ENCODE measurements around the gene CIBAR2.

Gene CIBAR2

DNA sequence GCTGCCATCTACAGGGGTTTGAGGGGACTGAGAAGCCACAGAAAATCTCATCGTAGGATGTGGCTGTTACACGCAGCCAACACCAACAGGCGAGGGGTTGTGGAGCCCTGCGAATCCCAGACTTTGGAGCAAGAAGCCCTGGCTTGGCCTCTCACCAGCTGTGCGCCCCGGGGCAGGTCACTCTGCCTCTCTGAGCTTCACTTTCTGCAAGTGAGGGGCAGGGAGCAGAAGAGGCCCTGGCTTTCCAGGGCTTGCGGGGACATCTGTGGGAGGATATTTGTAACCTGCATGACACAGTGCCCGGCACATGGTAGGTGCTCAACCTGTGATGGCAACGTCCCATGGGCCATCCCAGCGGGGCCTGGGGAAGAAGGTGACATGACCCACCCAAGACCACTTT is 32.9 kb upstream of the CIBAR2 start:
- H3K27ac ChIP-seq: no peak overlapping the region
- TF ChIP-seq CTCF (IDR thresholded peaks at IDR 0.05) (no peak), ZFX (IDR thresholded peaks at IDR 0.05; ENCODE audit: borderline replicate concordance) (no peak)

DNA sequence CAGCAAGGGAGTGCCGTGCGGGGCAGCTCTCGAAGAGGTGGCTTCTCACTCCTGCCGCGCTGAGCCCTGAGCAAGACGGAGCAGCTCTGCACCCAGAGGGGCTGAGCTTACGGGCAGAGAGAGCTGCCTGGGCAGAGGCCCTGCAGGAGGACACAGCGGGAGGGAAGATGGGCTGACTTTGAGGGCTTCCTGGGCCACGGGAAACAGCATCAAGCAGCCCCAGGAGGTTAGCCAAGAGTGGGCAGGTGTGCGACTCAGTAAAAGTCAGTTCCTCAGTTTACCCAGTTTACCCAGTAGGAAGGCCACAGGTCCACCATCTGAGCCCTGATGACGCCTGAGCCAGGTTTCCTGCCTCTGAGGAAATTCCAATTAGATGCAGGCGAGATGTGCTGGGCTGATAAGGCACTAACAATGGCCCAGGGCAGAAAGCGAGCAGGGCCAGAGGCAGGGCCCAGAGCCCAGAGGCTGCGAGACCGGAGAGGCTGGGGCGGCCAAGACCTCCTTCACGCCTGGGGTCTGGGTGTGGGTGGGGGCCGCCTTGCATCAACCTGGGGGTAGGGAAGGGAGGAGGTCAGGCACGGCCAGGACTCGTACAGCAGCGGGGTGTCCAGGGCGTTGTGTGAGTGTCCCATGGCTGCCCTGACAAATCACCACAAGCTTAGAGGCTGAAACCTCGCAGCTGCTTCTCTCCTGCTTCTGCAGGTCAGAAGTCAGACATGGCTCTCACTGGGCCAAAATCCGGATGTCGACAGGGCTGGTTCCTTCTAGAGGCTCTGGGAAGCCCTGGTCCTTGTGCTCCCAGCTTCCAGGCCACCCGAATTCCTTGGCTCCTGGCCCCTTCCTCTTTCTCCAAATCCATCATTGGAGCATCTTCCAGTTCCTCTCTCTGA is 32.0 kb upstream of the CIBAR2 start:
- H3K27ac ChIP-seq: no peak overlapping the region
- no peak for TF ChIP-seq CTCF (IDR thresholded peaks at IDR 0.05)
- TF ChIP-seq ZFX (IDR thresholded peaks at IDR 0.05; ENCODE audit: borderline replicate concordance): no peak

DNA sequence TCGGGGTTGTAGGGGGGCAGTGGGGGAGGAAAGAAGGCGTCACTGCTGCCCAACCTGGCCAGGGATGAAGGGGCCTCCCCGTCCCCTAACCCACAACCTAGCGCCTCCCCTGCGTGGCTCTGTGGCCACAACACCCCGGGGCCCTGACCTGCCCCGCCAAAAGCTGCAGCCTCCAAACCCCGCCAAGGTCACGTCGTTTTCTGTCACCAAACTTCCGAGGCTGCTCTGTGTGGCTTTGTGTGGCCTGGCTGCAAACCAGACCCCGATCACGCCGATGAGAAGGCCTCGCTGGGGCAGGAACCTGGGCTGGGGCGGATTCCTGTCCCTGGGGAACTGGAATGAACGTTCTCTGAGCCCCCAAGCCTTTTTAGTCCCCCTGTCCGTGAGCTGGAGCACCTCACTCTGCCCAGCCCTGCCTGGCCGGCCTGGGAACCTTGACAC is 30.5 kb upstream of the CIBAR2 start:
- no peak for TF ChIP-seq ZFX (IDR thresholded peaks at IDR 0.05; ENCODE audit: borderline replicate concordance)
- TF ChIP-seq CTCF (IDR thresholded peaks at IDR 0.05): no peak

DNA sequence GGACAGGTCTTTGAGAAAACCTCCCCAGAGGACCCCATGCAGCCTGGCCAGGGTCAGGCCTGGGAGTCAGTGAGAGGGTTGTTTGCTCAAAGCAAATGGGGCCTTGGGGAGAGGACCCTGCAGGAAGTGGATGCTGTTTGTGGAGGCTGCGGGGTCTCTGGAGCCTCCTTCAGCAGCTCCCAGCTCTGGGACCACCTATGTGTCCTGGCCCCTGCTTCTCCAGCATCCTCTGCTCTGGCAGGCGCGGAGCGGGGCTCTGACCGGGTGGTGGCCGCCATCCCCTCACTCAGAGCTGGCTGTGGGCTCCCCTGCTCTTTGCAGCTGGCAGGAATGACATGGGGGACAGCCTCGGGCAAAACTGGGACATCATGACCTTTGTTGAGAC is 29.8 kb upstream of the CIBAR2 start:
- TF ChIP-seq ZFX (IDR thresholded peaks at IDR 0.05; ENCODE audit: borderline replicate concordance): no peak
- TF ChIP-seq CTCF (IDR thresholded peaks at IDR 0.05): no peak
- H3K27ac ChIP-seq: no peak overlapping the region

More for the DNA sequence above, 30.5 kb upstream of the CIBAR2 start:
- H3K27ac ChIP-seq: no peak overlapping the region

GRCh38 chr16:85141491-85142128 is 29.3 kb upstream of the CIBAR2 start:
- TF ChIP-seq CTCF (IDR thresholded peaks at IDR 0.05) (no peak), ZFX (IDR thresholded peaks at IDR 0.05; ENCODE audit: borderline replicate concordance) (no peak)

DNA sequence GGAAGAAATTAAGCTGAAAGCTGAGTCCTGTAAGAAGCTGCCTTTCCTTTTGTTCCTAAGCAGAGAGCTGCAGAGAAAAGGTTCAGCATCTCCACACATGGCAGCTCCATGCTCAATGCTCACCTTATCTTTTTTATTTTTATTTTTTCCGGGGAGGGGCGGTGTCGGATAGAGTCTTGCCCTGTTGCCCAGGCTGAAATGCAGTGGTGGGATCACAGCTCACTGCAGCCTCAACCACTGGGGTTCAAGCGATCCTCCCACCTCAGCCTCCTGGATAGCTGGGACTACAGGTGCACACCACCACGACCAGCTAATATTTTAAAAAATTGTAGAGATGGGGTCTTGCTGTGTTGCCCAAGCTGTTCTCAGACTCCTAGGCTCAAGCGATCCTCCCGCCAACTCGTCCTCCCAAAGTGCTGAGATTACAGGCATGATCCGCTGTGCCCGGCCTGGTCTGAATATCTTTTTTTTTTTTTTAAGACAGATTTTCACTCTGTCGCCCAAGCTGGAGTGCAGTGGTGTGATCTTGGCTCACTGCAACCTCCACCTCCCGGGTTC is 28.3 kb upstream of the CIBAR2 start:
- TF ChIP-seq CTCF (IDR thresholded peaks at IDR 0.05) (no peak), ZFX (IDR thresholded peaks at IDR 0.05; ENCODE audit: borderline replicate concordance) (no peak)
- no peak overlapping the region for H3K27ac ChIP-seq

More at GRCh38 chr16:85141491-85142128, 29.3 kb upstream of the CIBAR2 start:
- no peak overlapping the region for H3K27ac ChIP-seq

Measured in 22Rv1 (cell line).